ENCODE measurements around the gene REC8. TPM values are rescaled to one million over a fixed set of nuclear protein-coding genes. Genes with fewer than 3 reads are reported as not detected.

Gene REC8
- total RNA-seq, 1 experiment from 2014 or later = 0.31 TPM

- in situ Hi-C loops (cut with HindIII; ENCODE audit: low sequenced_read_pairs) = no loop called here
- DNase-seq (ENCODE audit: low spot score) = peak; percentile 13
These were observed 34.1 kb upstream of the REC8 start for GRCh38 chr14:24137529-24138395.

GRCh38 chr14:24138396-24139271 lies 33.2 kb upstream of the REC8 start:
- in situ Hi-C loops (cut with HindIII; ENCODE audit: low sequenced_read_pairs) = no loop called here
- no peak for DNase-seq (ENCODE audit: low spot score)

DNA sequence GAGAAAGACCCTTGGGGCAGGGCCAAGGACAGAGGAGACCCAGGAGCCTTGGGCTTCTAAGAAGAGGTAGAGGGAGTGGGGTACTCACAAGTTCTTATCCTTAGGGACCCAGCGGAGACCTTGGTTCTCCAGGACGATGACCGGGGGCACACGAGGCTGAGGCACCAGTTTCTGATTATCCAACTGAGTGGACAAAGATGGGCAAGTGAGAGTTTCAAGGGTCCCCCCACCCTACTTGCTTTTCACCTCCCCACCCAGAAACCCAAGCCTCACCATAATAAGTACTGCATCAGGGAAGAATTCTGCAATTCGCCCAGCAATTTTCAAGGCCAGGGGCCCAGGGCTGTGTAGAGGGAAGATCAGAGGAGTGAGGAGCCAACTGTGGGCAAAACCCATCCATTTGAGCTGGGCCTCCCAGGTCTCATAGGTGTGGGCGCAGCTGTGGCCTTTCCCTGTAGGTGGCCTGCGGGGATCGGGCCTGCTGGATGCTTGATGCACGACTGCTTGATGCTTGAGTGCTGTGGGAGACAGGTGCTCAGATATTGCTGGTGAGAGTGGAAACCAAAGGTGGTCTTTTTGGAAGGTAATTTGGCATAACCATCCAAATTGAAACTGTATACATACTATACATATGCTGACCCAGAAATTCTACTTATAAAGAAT lies 32.5 kb upstream of the REC8 start:
- in situ Hi-C loops (cut with HindIII; ENCODE audit: low sequenced_read_pairs) = no loop called here
- DNase-seq (ENCODE audit: low spot score) = no peak

DNA sequence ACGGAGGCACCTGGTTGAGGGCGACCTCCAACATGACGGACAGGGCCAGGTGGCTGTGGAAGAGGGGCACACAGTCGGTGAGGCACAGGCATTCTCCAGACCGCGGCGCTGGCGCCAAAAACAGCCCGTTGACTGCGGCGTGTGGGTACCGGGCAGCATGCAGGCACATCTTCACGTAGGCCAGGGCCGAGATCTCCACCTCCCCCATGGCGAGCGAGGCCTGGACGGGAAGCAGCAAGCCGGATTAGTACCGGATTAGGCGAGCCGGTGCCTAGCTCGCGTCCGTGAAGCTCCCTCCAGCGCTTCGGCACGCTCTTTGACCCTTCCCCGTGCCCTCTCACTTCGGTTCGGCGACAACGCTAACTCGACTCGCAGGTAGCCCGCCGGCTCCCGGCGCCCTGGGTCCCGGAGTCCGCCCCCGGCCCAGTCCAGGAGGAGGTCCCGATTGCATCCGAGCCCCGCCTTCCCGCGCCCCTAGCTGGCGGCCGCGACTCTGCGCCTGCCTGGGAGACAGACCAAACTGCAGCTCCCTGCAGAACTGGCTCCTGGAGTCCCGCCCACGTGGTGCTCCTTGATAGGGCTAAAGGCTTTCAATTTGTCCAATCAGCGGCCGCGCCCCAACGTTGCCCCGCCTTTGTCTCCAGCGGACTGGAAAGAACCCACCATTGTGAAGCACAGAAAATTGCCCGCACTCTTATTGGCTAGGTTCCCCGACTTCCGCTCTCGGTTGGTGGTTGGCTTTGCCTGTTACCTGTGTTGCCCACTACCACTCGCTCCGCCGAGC lies 30.6 kb upstream of the REC8 start, which contains the start of gene EMC9:
TSS of gene EMC9 (minus strand) at position 495 of the 784 bp plus-strand sequence. CDS start at position 208, 287 bp downstream.
- DNase-seq (ENCODE audit: low spot score) = peak; percentile 100
- in situ Hi-C loops (cut with HindIII; ENCODE audit: low sequenced_read_pairs) = no loop called here

DNA sequence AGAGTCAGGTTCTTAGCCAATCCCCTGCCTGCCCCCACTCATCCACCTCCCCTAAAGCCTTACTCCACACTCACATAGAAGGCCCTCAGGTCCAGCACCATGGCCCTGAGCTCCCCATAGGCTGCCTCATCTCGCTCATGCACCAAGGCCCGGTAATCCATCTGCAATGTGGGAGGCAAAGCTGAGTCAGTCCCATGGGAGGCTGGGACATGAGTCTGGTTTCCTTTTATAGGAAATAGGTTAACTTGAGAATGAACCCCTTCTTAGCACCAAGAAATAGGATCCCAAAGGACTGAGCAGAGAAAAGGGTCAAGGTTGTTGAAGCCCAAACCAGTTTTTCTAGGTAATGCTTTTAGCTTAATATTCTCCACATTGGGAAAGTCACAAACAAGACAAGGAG lies 28.4 kb upstream of the REC8 start:
- DNase-seq (ENCODE audit: low spot score) = no peak
- in situ Hi-C loops (cut with HindIII; ENCODE audit: low sequenced_read_pairs) = no loop called here

DNA sequence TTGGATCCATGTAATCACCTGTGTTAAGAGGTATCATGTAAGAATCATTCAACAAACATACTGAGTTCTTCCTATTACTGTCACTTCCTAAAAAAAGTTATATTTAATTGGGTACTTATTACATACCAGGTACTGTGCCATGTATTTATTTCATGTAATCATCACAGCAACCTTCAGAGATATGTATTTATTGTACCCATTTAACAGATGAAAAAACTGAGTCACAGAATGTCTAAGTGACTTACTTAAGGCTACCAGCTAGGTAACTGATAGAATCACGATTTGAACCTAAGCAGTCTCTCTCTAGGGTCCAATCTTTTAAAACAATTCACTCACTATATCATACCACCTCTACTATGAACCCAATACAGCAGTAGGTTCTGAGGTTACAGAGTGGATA lies 27.4 kb upstream of the REC8 start:
- no peak for DNase-seq (ENCODE audit: low spot score)
- in situ Hi-C loops (cut with HindIII; ENCODE audit: low sequenced_read_pairs) = no loop called here

- in situ Hi-C loops (cut with HindIII; ENCODE audit: low sequenced_read_pairs) = no loop called here
- DNase-seq (ENCODE audit: low spot score) = no peak
These were observed 26.7 kb upstream of the REC8 start for GRCh38 chr14:24145219-24145618.

GRCh38 chr14:24145690-24146452 lies 26.0 kb upstream of the REC8 start:
- no peak for DNase-seq (ENCODE audit: low spot score)
- in situ Hi-C loops (cut with HindIII; ENCODE audit: low sequenced_read_pairs) = no loop called here

- DNase-seq (ENCODE audit: low spot score) = peak; percentile 85
- in situ Hi-C loops (cut with HindIII; ENCODE audit: low sequenced_read_pairs) = no loop called here
These were observed 25.4 kb upstream of the REC8 start, which contains the start of gene PSME2 for GRCh38 chr14:24146453-24146977. Gene PSME2 (minus strand): TSS chr14:24146610. CDS start chr14:24146581, 29 bp downstream.

DNA sequence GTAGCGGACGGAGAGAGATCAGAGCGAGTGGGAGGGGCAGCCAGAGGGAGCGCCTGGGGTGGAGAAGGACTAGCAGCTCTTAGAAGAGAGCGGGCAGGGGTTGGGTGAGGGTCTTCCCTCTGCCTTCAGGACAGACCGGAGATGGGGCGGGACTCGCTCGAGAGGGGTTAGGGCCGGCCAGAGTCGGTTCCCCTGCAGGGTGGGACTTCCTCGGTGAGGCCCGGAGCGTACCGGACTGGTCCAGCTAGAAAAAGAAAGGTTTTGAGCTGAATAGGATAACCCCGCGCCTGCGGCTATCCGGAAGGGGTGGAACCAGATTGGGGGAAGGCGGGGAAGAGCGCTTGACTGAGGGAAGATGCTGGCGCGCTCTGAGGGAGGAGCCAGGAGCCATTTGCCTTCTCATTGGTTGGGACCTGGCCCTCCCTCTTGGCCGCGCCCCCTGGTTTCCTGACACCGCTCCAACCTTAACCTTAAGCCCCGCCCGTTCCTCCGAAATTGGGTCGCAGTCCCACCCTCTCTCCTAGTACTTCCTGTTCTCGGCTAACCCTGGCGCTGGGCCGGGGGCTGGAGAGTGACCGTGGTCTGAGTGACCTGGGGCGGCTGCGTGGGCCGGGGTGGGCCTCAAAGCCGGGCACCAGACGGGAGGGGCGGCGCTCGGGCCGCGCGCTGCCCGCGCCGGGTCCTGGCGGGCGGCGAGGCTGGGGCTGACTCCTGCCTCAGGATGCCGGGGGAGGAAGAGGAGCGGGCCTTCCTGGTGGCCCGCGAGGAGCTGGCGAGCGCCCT lies 24.7 kb upstream of the REC8 start, which contains the start of gene RNF31:
TSS of gene RNF31 (plus strand) at position 521 of the 783 bp plus-strand sequence. CDS start at position 722, 201 bp downstream.
- DNase-seq (ENCODE audit: low spot score) = peak; percentile 100
- in situ Hi-C loops (cut with HindIII; ENCODE audit: low sequenced_read_pairs) = no loop called here

DNA sequence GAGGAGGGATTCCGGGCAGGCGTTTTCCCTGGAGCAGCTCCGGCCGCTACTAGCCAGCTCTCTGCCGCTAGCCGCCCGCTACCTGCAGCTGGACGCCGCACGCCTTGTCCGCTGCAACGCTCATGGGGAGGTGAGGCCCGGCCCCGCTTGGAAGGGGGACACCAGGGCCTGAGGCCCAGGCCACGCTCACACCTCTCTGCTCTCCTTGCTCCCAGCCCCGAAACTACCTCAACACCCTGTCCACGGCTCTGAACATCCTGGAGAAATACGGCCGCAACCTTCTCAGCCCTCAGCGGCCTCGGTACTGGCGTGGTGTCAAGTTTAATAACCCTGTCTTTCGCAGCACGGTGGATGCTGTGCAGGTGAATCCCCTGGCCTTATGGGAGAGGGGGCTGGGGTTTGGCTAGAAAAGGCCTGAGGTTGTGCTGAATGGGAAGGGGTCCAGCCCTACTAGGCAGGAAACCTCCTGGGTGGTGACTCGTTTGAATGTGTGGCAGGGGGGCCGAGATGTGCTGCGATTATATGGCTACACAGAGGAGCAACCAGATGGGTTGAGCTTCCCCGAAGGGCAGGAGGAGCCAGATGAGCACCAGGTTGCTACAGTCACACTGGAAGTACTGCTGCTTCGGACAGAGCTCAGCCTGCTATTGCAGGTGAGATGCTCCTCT lies 24.0 kb upstream of the REC8 start:
- in situ Hi-C loops (cut with HindIII; ENCODE audit: low sequenced_read_pairs) = no loop called here
- no peak for DNase-seq (ENCODE audit: low spot score)

- DNase-seq (ENCODE audit: low spot score) = no peak
- in situ Hi-C loops (cut with HindIII; ENCODE audit: low sequenced_read_pairs) = no loop called here
These were observed 22.4 kb upstream of the REC8 start for GRCh38 chr14:24149302-24149969.

DNA sequence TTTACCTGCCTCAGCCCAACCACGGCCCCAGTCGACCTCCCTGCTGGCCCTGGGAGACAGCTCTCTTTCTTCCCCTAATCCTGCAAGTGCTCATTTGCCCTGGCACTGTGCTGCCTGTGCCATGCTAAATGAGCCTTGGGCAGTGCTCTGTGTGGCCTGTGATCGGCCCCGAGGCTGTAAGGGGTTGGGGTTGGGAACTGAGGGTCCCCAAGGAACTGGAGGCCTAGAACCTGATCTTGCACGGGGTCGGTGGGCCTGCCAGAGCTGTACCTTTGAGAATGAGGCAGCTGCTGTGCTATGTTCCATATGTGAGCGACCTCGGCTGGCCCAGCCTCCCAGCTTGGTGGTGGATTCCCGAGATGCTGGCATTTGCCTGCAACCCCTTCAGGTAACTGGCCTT lies 21.8 kb upstream of the REC8 start:
- DNase-seq (ENCODE audit: low spot score) = no peak
- in situ Hi-C loops (cut with HindIII; ENCODE audit: low sequenced_read_pairs) = no loop called here

DNA sequence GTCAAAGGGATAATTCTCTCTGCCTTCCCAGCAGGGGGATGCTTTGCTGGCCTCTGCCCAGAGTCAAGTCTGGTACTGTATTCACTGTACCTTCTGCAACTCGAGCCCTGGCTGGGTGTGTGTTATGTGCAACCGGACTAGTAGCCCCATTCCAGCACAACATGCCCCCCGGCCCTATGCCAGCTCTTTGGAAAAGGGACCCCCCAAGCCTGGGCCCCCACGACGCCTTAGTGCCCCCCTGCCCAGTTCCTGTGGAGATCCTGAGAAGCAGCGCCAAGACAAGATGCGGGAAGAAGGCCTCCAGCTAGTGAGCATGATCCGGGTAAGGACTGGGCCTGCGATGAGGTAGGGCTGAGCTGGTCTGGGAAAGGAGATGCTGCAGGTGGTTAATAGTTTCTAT lies 21.3 kb upstream of the REC8 start:
- in situ Hi-C loops (cut with HindIII; ENCODE audit: low sequenced_read_pairs) = no loop called here
- DNase-seq (ENCODE audit: low spot score) = no peak

GRCh38 chr14:24150993-24151392 lies 20.9 kb upstream of the REC8 start:
- in situ Hi-C loops (cut with HindIII; ENCODE audit: low sequenced_read_pairs) = no loop called here
- no peak for DNase-seq (ENCODE audit: low spot score)

Measured in G401 (cell line).